Measurements from ENCODE around the gene TNS1.
A peak's percentile ranks its signal among the peaks of the same experiment; 100 is the strongest.

Gene TNS1

DNA sequence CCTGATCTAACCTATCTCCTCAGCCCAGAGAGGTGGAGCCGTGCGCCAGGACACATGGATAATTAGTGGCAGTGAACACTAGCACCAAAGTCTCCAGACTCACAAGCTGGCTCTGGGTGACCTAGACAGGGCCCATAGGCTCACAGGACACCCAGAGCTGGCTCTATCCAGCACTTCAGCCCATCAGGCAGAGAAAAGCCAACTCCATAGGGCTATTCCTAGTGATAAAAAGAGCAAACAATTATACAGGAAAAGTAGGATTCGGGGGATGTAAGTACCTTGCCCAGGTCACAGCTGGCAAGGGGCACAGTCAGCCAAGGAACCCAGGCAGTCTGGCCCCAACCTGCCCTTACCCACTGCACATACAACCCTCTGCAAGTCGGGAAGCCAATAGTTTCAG is 178.6 kb downstream of the TNS1 start:
- Histone ChIP-seq H3K4me3 (ENCODE audit: low read depth in 1 of 2, low read length in 2 of 2) (no peak overlapping the region), H3K27me3 (ENCODE audit: low read depth, low read length) (no peaks in the 10 kb centered on the region), H3K27ac (ENCODE audit: low read length) (no peak overlapping the region), H3K36me3 (ENCODE audit: control insufficient read depth in 1 of 2, insufficient read depth in 2 of 2, low read length in 2 of 2) (peaks cover 29 to 58% of the 10 kb centered on the region in 2 donors), H3K9me3 (ENCODE audit: control insufficient read depth in 1 of 2, low read length in 2 of 2) (no peaks in the 10 kb centered on the region), H3K4me1 (ENCODE audit: control insufficient read depth in 1 of 2, insufficient read depth in 2 of 2, low read length in 2 of 2) (peaks cover 16 to 85% of the 10 kb centered on the region in 2 donors)

DNA sequence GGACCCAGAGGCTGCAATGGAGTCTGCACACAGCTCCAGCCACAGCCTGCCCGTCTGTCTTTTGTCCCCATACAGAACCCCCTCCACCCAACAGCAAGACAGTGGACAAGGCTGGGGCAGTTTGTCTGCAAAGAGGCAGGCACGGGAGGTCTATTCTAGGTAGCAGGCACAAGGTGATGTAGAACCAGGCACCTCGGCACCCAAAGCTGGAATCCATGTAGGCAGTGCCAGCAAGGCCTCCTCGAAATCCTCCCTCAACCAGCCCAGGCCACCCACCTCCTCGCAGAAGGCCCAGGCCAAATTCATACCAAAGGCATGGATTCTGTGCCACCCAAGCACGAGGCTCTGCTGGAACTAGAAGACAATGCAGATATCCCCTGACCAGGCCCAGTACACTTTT is 179.2 kb downstream of the TNS1 start:
- no peak overlapping the region for H3K4me3 ChIP-seq (ENCODE audit: low read depth in 1 of 2, low read length in 2 of 2)
- H3K36me3 ChIP-seq (ENCODE audit: control insufficient read depth in 1 of 2, insufficient read depth in 2 of 2, low read length in 2 of 2), result peaks cover 33 to 63% of the 10 kb centered on the region in 2 donors
- H3K9me3 ChIP-seq (ENCODE audit: control insufficient read depth in 1 of 2, low read length in 2 of 2), result no peaks in the 10 kb centered on the region
- no peak overlapping the region for H3K27ac ChIP-seq (ENCODE audit: low read length)
- H3K27me3 ChIP-seq (ENCODE audit: low read depth, low read length), result no peaks in the 10 kb centered on the region
- H3K4me1 ChIP-seq (ENCODE audit: control insufficient read depth in 1 of 2, insufficient read depth in 2 of 2, low read length in 2 of 2), result peaks cover 16 to 83% of the 10 kb centered on the region in 2 donors

DNA sequence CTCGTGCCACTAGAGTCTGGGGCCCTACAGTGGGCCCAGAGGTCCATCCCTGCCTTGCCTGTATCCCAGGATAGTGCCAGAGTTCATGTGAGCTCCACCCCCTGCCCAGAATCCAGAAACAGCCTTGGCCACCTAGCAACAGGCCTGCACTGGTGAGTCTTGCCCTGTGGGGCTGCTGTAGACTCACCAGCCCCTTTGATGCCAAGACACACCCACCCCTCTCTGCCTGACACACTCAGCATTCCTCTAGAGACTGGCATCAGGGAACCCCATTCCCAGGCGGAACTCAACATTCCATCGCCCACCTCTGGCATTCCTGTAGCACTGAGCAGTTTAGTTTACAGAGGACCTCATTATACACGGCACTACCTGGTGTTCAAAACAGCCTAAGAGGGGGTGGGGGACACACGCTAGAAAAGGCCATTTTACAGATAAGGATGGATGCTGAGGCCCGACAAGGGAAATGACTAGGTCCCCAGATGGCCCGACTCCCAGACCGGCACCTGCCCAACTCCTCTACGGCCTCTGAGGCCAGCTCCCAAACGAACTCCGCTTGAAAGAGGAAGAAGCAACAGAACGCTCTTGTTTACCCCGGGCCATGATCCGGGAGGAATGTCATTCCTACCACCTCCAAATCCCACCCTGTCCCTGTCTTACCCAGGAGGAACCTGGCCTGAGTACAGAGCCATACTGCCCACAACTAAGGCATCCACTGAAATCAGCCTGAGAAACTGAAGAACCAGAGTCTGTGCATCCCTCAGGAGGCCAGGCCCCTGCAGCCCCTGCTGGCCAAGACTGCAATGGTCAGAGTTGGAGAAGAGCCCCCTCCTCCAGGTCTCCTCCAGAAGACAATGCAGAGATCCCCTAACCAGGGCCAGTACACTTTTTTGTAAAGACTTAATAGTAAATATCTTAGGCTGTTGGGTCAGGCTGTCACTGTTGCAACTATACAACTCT is 180.2 kb downstream of the TNS1 start:
- H3K4me1 ChIP-seq (ENCODE audit: control insufficient read depth in 1 of 2, insufficient read depth in 2 of 2, low read length in 2 of 2), result peaks cover 8 to 83% of the 10 kb centered on the region in 2 donors
- peaks cover 37 to 73% of the 10 kb centered on the region in 2 donors for H3K36me3 ChIP-seq (ENCODE audit: control insufficient read depth in 1 of 2, insufficient read depth in 2 of 2, low read length in 2 of 2)
- no peak overlapping the region for H3K4me3 ChIP-seq (ENCODE audit: low read depth in 1 of 2, low read length in 2 of 2)
- peak overlapping the region; percentile 8 for H3K27ac ChIP-seq (ENCODE audit: low read length)
- H3K27me3 ChIP-seq (ENCODE audit: low read depth, low read length), result no peaks in the 10 kb centered on the region
- no peaks in the 10 kb centered on the region for H3K9me3 ChIP-seq (ENCODE audit: control insufficient read depth in 1 of 2, low read length in 2 of 2)

DNA sequence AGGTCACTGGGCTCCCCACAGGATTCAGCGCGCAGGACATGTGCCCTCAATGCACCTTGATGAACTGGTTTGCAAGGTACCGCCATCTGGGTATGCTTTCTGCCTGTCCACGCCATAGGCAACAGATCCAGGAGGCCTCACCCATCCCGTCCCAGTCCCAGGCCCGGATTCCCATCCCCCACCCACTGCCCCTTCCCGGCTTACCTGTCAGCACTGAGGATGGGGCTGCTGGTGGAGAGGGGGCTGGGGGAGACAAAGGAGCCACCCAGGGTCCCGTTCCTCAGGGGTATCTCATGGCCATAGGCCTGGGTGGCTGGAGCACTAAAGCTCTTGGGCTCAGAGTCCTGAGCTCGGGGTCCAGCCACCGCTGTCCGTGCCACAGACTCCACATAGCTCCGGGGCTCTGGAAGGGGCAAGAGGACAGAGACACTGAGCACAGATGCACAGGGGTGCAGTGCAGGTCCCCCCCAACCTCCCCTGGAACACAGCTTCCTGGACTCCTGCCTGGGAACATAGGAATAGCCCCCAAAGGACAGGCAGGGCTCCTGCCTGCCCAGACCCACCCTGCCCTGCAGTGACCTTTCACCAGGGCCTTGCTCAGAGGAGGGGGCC is 181.2 kb downstream of the TNS1 start:
- no peaks in the 10 kb centered on the region for H3K27me3 ChIP-seq (ENCODE audit: low read depth, low read length)
- H3K4me1 ChIP-seq (ENCODE audit: control insufficient read depth in 1 of 2, insufficient read depth in 2 of 2, low read length in 2 of 2), result peaks cover 9 to 83% of the 10 kb centered on the region in 2 donors
- H3K9me3 ChIP-seq (ENCODE audit: control insufficient read depth in 1 of 2, low read length in 2 of 2), result no peaks in the 10 kb centered on the region
- peaks cover 42 to 76% of the 10 kb centered on the region in 2 donors for H3K36me3 ChIP-seq (ENCODE audit: control insufficient read depth in 1 of 2, insufficient read depth in 2 of 2, low read length in 2 of 2)
- H3K27ac ChIP-seq (ENCODE audit: low read length), result peak overlapping the region; percentile 8
- no peak overlapping the region for H3K4me3 ChIP-seq (ENCODE audit: low read depth in 1 of 2, low read length in 2 of 2)

- Histone ChIP-seq H3K27ac (ENCODE audit: low read length) (no peak overlapping the region), H3K4me1 (ENCODE audit: control insufficient read depth in 1 of 2, insufficient read depth in 2 of 2, low read length in 2 of 2) (peaks cover 14 to 83% of the 10 kb centered on the region in 2 donors), H3K9me3 (ENCODE audit: control insufficient read depth in 1 of 2, low read length in 2 of 2) (no peaks in the 10 kb centered on the region), H3K4me3 (ENCODE audit: low read depth in 1 of 2, low read length in 2 of 2) (no peak overlapping the region), H3K36me3 (ENCODE audit: control insufficient read depth in 1 of 2, insufficient read depth in 2 of 2, low read length in 2 of 2) (peaks cover 49 to 69% of the 10 kb centered on the region in 2 donors), H3K27me3 (ENCODE audit: low read depth, low read length) (no peaks in the 10 kb centered on the region)
Observed at GRCh38 chr2:217820904-217821303, 181.9 kb downstream of the TNS1 start.

DNA sequence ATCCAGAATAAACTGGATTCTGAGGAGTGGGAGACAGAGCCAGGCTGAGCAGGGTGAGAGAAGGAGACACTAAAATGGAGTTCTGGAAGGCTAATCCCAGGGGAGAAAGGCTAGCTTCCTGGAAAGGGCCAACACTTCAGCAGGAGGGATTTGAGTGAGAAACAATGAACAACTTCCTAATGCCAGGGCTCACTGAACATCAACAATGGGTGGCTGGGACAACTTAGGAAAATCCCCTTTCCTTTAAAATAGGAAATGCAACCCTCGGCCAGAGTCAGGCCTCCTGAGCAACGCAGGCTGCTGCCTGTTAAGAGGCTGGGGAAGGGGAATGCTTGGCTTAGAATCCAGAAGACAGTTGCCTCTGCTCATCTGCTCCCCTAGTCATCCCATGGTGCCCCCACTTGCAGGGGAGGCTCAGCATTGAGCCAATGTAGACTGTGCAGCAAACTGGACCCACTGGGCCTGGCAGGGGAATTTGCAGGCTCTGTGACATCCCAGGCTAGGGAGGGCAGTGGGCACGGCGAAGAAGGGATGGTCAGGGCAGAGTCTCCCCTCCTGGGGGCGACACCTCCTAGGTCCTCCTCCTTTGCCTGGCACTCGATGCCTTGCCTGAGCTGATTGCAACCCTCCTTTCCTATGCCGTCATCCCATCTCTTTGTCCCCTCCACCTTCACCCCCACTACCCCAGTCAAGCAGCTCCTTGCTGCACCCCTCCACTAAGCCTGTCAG is 182.5 kb downstream of the TNS1 start:
- Histone ChIP-seq H3K36me3 (ENCODE audit: control insufficient read depth in 1 of 2, insufficient read depth in 2 of 2, low read length in 2 of 2) (peaks cover 55 to 62% of the 10 kb centered on the region in 2 donors), H3K9me3 (ENCODE audit: control insufficient read depth in 1 of 2, low read length in 2 of 2) (no peaks in the 10 kb centered on the region), H3K4me1 (ENCODE audit: control insufficient read depth in 1 of 2, insufficient read depth in 2 of 2, low read length in 2 of 2) (peaks cover 17 to 82% of the 10 kb centered on the region in 2 donors), H3K4me3 (ENCODE audit: low read depth in 1 of 2, low read length in 2 of 2) (no peak overlapping the region), H3K27ac (ENCODE audit: low read length) (no peak overlapping the region), H3K27me3 (ENCODE audit: low read depth, low read length) (no peaks in the 10 kb centered on the region)

DNA sequence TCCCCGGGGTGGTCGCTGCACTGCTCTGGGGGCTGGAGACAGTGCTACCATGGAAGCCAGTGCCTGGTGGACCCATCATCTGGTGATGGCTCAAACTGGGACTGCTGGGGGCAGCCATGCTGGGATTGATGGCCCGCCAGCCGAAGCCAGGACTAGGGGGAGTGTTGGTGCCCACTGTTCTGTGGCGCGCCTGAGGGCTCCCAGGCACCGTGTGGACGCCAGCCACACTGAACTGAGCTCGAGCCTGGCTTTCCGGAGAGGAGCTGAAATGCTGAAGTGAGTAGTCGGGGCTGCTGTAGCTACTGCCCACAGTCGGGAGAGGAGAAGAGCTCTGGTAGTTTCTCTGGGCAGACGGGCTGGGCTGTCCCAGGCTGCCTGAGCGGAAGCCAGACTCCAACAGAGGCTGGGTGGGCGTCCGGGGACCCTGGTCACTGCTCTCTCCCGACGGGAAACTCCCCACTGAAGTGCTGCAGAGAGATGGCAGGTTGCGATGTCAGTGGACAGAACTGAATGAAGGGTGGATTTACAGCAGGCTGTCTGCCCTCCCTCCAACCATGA is 184.4 kb downstream of the TNS1 start:
- no peaks in the 10 kb centered on the region for H3K9me3 ChIP-seq (ENCODE audit: control insufficient read depth in 1 of 2, low read length in 2 of 2)
- H3K36me3 ChIP-seq (ENCODE audit: control insufficient read depth in 1 of 2, insufficient read depth in 2 of 2, low read length in 2 of 2), result peaks cover 67 to 74% of the 10 kb centered on the region in 2 donors
- no peak overlapping the region for H3K27ac ChIP-seq (ENCODE audit: low read length)
- H3K4me3 ChIP-seq (ENCODE audit: low read depth in 1 of 2, low read length in 2 of 2), result no peak overlapping the region
- no peaks in the 10 kb centered on the region for H3K27me3 ChIP-seq (ENCODE audit: low read depth, low read length)
- H3K4me1 ChIP-seq (ENCODE audit: control insufficient read depth in 1 of 2, insufficient read depth in 2 of 2, low read length in 2 of 2), result peaks cover 17 to 79% of the 10 kb centered on the region in 2 donors

DNA sequence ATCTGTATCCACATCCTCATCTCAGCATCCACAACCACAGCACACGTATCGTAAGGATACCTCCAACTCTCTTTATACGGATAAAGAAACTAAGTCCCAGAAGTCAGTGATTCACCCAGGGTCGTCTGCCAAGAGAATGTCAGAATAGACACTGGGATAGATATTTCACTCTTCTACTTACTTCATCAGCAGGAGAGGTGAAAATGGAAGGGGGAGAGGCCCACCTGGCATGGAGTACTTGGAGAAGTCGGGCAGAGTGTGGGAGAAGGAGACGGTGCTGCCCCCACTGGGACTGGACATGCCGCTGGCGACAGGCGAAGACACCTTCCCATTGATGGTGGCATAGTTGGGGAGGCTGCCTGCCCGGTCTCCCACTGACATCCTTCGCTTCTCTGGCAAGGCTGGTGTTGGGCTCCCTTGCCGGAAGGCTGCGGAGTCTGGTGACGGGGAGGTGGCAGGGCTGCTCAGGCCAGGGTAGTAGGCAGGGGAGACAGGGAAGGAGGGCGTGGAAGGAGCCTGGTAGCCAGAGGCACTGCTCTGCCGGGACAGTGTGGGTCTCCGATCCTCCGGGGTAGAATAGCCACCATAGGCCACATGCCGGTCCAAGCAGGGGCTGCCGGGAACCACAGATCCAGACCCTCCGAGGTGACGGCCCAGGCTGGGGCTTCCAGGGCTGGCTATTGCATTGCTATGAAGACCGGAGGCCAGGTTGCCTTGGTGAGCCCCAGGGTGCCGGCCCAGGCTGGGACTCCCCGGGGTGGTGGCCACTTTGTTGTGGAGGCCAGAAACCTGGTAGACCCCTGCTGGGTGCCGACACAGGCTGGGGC is 185.1 kb downstream of the TNS1 start:
- Histone ChIP-seq H3K36me3 (ENCODE audit: control insufficient read depth in 1 of 2, insufficient read depth in 2 of 2, low read length in 2 of 2) (peaks cover 71 to 77% of the 10 kb centered on the region in 2 donors), H3K4me1 (ENCODE audit: control insufficient read depth in 1 of 2, insufficient read depth in 2 of 2, low read length in 2 of 2) (peaks cover 17 to 78% of the 10 kb centered on the region in 2 donors), H3K9me3 (ENCODE audit: control insufficient read depth in 1 of 2, low read length in 2 of 2) (no peaks in the 10 kb centered on the region), H3K27me3 (ENCODE audit: low read depth, low read length) (no peaks in the 10 kb centered on the region), H3K4me3 (ENCODE audit: low read depth in 1 of 2, low read length in 2 of 2) (no peak overlapping the region), H3K27ac (ENCODE audit: low read length) (no peak overlapping the region)

GRCh38 chr2:217816396-217816869 is 186.4 kb downstream of the TNS1 start:
- H3K27ac ChIP-seq (ENCODE audit: low read length), result peak overlapping the region; percentile 20

GRCh38 chr2:217813828-217814227 is 189.0 kb downstream of the TNS1 start:
- Histone ChIP-seq H3K27me3 (ENCODE audit: low read depth, low read length) (no peaks in the 10 kb centered on the region), H3K4me1 (ENCODE audit: control insufficient read depth in 1 of 2, insufficient read depth in 2 of 2, low read length in 2 of 2) (peaks cover 17 to 67% of the 10 kb centered on the region in 2 donors), H3K27ac (ENCODE audit: low read length) (no peak overlapping the region), H3K4me3 (ENCODE audit: low read depth in 1 of 2, low read length in 2 of 2) (no peak overlapping the region), H3K36me3 (ENCODE audit: control insufficient read depth in 1 of 2, insufficient read depth in 2 of 2, low read length in 2 of 2) (peaks cover 71 to 90% of the 10 kb centered on the region in 2 donors), H3K9me3 (ENCODE audit: control insufficient read depth in 1 of 2, low read length in 2 of 2) (no peaks in the 10 kb centered on the region)

More at GRCh38 chr2:217816396-217816869, 186.4 kb downstream of the TNS1 start:
- Histone ChIP-seq H3K27me3 (ENCODE audit: low read depth, low read length) (no peaks in the 10 kb centered on the region), H3K36me3 (ENCODE audit: control insufficient read depth in 1 of 2, insufficient read depth in 2 of 2, low read length in 2 of 2) (peaks cover 78 to 87% of the 10 kb centered on the region in 2 donors), H3K9me3 (ENCODE audit: control insufficient read depth in 1 of 2, low read length in 2 of 2) (no peaks in the 10 kb centered on the region), H3K4me1 (ENCODE audit: control insufficient read depth in 1 of 2, insufficient read depth in 2 of 2, low read length in 2 of 2) (peaks cover 17 to 68% of the 10 kb centered on the region in 2 donors), H3K4me3 (ENCODE audit: low read depth in 1 of 2, low read length in 2 of 2) (no peak overlapping the region)

Data from muscle layer of duodenum (tissue), 2 donors.